KMS-11 (cell line): Measurements from ENCODE around the gene INPP5A.

Experiments used
- H2AFZ ChIP-seq: fragments of 200-600 bp; sonication (generic); 2 replicates; pipeline ENCODE4 v1.6.1; 2016; ENCODE audit warnings: antibody characterized with exemption, mixed run types, low read depth
- H3K27ac ChIP-seq: fragments of 200-600 bp; sonication (generic); 2 replicates; pipeline ENCODE4 v1.6.1; 2016; ENCODE audit warnings: mild to moderate bottlenecking, mixed run types
- H3K27me3 ChIP-seq: fragments of 200-600 bp; sonication (generic); 2 replicates; pipeline ENCODE4 v1.6.1; 2017; ENCODE audit warnings: mild to moderate bottlenecking, low read depth, mixed run types, moderate library complexity; ENCODE audit not compliant: insufficient read depth
- H3K36me3 ChIP-seq: fragments of 200-600 bp; sonication (generic); 2 replicates; pipeline ENCODE4 v1.6.1; 2017; ENCODE audit warnings: mild to moderate bottlenecking, mixed run types; ENCODE audit not compliant: insufficient read depth
- H3K4me1 ChIP-seq: fragments of 200-600 bp; sonication (generic); 2 replicates; pipeline ENCODE4 v1.6.1; 2016; ENCODE audit warnings: mild to moderate bottlenecking, low read depth, mixed run types; ENCODE audit not compliant: poor library complexity, severe bottlenecking
- H3K4me2 ChIP-seq: fragments of 200-600 bp; sonication (generic); 2 replicates; pipeline ENCODE4 v1.7.0; 2016; ENCODE audit warnings: mild to moderate bottlenecking, mixed run types
- H3K4me3 ChIP-seq: fragments of 200-600 bp; sonication (generic); IDR thresholded peaks from 2 replicates; pipeline ENCODE4 v1.6.1; 2017; ENCODE audit warnings: low read depth, low read length, mixed read lengths; ENCODE audit not compliant: insufficient read depth
- H3K79me2 ChIP-seq: fragments of 200-600 bp; sonication (generic); 2 replicates; pipeline ENCODE4 v1.6.1; 2016; ENCODE audit warnings: low read depth, mixed run types; ENCODE audit not compliant: insufficient read depth
- H3K9ac ChIP-seq: fragments of 200-600 bp; sonication (generic); 2 replicates; pipeline ENCODE4 v1.6.1; 2016; ENCODE audit warnings: mild to moderate bottlenecking, mixed run types
- H4K20me1 ChIP-seq: fragments of 200-600 bp; sonication (generic); 2 replicates; pipeline ENCODE4 v1.6.1; 2016; ENCODE audit warnings: mild to moderate bottlenecking, mixed run types; ENCODE audit not compliant: insufficient read depth
- CTCF ChIP-seq: fragments of 200-600 bp; sonication (generic); conservative IDR thresholded peaks from 2 replicates; pipeline ENCODE4 v1.6.1; 2017; ENCODE audit warnings: low read depth, mild to moderate bottlenecking, antibody characterized with exemption, low read length, moderate library complexity, mixed read lengths

The INPP5A gene

DNA sequence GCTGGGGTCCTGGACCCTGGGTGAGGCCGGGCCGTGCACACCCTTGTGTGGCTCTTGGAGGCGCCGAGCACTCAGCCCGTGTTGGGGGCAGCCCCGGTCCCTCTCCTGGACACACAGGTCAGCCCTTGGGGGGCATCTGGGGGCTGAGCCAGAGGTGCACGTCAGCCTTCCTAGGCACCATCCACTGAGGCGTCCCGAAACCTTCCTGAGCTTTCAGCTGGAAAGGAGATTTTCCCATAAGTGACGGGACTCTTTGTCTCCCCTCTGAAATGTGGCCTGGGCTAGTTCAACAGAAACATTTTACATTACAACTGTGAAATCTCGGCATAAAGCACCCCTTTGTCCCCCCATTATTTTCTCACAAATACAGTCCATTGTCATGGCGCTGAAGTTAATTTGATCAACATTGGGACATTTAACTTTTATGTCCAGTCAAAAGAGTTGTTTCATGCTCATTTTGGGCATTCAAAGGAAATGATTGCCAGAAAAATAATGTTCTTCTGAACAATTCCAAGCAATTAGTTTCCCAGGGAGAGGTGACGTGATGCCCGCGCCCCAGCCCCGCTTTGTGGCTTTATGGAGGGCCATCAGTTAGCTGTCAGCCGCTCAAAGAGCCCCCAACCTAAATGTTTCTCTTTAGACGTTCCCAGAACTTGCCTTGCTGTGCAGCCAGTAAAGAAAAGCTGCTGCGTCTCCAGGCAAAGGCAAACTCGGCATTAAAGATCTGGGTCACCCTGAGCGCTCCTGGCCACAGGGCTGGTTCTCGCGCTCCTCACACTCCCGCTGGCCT, 177.6 kb downstream of the INPP5A start:
- no peaks in the 10 kb centered on the region for H3K27me3 ChIP-seq
- no peaks in the 10 kb centered on the region for H3K36me3 ChIP-seq
- no peaks in the 10 kb centered on the region for H3K79me2 ChIP-seq
- H2AFZ ChIP-seq: no peak overlapping the region
- no peak for TF ChIP-seq CTCF
- H3K4me3 ChIP-seq: no peak overlapping the region
- no peaks in the 10 kb centered on the region for H3K4me1 ChIP-seq
- H3K4me2 ChIP-seq: no peak overlapping the region
- H3K27ac ChIP-seq: no peak overlapping the region
- H4K20me1 ChIP-seq: no peaks in the 10 kb centered on the region
- H3K9ac ChIP-seq: no peak overlapping the region

DNA sequence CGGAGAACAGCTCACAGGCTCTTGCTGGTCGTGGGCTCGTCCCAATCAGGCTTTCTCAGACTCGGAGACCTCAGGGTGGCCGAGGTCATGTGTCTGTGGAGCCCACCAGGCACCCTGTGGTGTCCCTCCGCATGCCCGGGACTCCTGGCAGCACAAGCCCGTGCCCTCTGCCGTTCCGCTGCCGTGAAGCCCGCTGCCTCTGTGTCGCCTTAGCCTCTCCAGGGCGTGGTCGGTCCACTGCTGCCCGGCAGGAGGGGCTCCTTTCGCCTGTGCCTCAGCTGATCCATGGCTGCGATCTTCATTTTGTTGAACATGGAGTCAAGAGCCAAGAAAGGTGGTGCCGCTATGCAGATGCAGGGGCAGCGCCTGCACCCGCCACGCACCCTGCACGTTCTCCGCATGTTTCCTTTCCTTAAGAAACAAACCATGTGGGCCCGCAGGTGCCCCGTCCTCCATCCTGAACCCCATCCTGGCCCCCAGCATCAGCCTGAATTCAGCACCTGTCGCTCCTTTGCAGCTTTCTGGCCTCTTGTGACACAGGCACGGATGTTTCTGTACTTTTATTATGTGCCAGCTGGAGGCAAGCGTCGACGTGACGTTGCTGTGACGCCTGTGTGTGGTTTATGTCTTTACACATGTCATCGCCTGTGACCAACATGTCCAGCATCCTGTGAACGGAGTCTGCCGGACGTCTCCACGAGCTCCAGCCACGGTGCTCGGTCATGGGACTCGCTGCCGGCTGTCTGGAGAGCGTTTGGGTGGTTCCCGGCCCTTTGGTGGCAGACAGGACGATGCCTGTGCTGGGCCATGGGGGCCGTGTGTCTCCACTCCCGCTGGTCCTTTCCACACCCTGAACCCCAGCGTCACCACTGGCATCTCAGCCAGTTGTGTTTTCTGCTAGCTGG, 178.4 kb downstream of the INPP5A start:
- no peak overlapping the region for H3K4me3 ChIP-seq
- H4K20me1 ChIP-seq: no peaks in the 10 kb centered on the region
- H3K9ac ChIP-seq: no peak overlapping the region
- H3K27ac ChIP-seq: no peak overlapping the region
- no peak overlapping the region for H3K4me2 ChIP-seq
- TF ChIP-seq CTCF: no peak
- no peaks in the 10 kb centered on the region for H3K4me1 ChIP-seq
- no peaks in the 10 kb centered on the region for H3K27me3 ChIP-seq
- no peaks in the 10 kb centered on the region for H3K79me2 ChIP-seq
- no peak overlapping the region for H2AFZ ChIP-seq
- H3K36me3 ChIP-seq: no peaks in the 10 kb centered on the region

- Histone ChIP-seq H3K27me3 (no peaks in the 10 kb centered on the region), H3K4me1 (no peaks in the 10 kb centered on the region), H3K36me3 (no peaks in the 10 kb centered on the region), H4K20me1 (no peaks in the 10 kb centered on the region), H3K4me3 (no peak overlapping the region), H3K27ac (no peak overlapping the region), H2AFZ (no peak overlapping the region), H3K79me2 (no peaks in the 10 kb centered on the region), H3K4me2 (no peak overlapping the region), H3K9ac (no peak overlapping the region)
- TF ChIP-seq CTCF: no peak
Measured at GRCh38 chr10:132716691-132717490, 179.3 kb downstream of the INPP5A start.

- TF ChIP-seq CTCF: no peak
Measured at GRCh38 chr10:132721725-132722124, 184.1 kb downstream of the INPP5A start.

More at GRCh38 chr10:132721725-132722124, 184.1 kb downstream of the INPP5A start:
- H3K4me1 ChIP-seq: no peaks in the 10 kb centered on the region
- no peak overlapping the region for H3K9ac ChIP-seq
- no peaks in the 10 kb centered on the region for H3K79me2 ChIP-seq
- no peak overlapping the region for H2AFZ ChIP-seq
- H3K4me3 ChIP-seq: no peak overlapping the region
- no peaks in the 10 kb centered on the region for H4K20me1 ChIP-seq
- no peak overlapping the region for H3K4me2 ChIP-seq
- no peaks in the 10 kb centered on the region for H3K27me3 ChIP-seq
- no peaks in the 10 kb centered on the region for H3K36me3 ChIP-seq
- no peak overlapping the region for H3K27ac ChIP-seq
